Measurements from ENCODE around the gene B3GAT2.

Gene B3GAT2

DNA sequence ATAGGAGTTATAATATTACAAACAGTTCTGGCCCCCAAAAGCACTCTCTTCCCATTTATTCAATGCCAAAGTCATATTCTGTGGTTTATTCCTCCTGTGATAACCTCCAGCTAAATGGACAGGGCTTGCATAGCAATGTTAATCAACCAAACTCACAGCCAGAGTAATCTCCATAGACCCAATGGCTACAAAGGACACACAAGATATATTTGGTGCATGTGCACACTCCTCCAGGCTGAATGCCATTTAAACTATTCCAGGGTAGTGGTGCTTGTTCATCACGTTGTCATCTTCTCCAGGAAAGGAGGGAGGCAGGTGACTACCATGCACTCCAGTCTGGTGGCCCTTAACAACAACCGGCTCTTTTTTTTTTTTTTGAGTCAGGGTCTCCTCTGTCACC lies 56.8 kb downstream of the B3GAT2 start:
- no peak overlapping the region for H3K27ac ChIP-seq
- no peaks in the 10 kb centered on the region for H3K4me1 ChIP-seq (ENCODE audit: low read depth, poor library complexity, severe bottlenecking)
- H3K79me2 ChIP-seq (ENCODE audit: insufficient read depth, low read depth): no peaks in the 10 kb centered on the region
- H3K27me3 ChIP-seq (ENCODE audit: insufficient read depth, low read depth): no peaks in the 10 kb centered on the region
- H2AFZ ChIP-seq (ENCODE audit: low read depth): no peak overlapping the region
- H3K4me2 ChIP-seq: no peak overlapping the region
- TF ChIP-seq, protein P1, sequence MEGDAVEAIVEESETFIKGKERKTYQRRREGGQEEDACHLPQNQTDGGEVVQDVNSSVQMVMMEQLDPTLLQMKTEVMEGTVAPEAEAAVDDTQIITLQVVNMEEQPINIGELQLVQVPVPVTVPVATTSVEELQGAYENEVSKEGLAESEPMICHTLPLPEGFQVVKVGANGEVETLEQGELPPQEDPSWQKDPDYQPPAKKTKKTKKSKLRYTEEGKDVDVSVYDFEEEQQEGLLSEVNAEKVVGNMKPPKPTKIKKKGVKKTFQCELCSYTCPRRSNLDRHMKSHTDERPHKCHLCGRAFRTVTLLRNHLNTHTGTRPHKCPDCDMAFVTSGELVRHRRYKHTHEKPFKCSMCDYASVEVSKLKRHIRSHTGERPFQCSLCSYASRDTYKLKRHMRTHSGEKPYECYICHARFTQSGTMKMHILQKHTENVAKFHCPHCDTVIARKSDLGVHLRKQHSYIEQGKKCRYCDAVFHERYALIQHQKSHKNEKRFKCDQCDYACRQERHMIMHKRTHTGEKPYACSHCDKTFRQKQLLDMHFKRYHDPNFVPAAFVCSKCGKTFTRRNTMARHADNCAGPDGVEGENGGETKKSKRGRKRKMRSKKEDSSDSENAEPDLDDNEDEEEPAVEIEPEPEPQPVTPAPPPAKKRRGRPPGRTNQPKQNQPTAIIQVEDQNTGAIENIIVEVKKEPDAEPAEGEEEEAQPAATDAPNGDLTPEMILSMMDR (conservative IDR thresholded peaks at IDR 0.05; ENCODE audit: low read depth, low read length): no peak
- no peak overlapping the region for H3K9ac ChIP-seq
- H4K20me1 ChIP-seq (ENCODE audit: insufficient read depth): no peaks in the 10 kb centered on the region
- H3K36me3 ChIP-seq (ENCODE audit: insufficient read depth): no peaks in the 10 kb centered on the region
- H3K4me3 ChIP-seq (IDR thresholded peaks at IDR 0.05; ENCODE audit: insufficient read depth, low read depth, low read length): no peak overlapping the region

GRCh38 chr6:70894001-70894400 lies 62.9 kb downstream of the B3GAT2 start:
- Histone ChIP-seq H3K9ac (no peak overlapping the region), H4K20me1 (ENCODE audit: insufficient read depth) (no peaks in the 10 kb centered on the region), H3K27ac (no peak overlapping the region), H3K27me3 (ENCODE audit: insufficient read depth, low read depth) (no peaks in the 10 kb centered on the region), H3K4me2 (no peak overlapping the region), H3K36me3 (ENCODE audit: insufficient read depth) (no peaks in the 10 kb centered on the region), H2AFZ (ENCODE audit: low read depth) (no peak overlapping the region), H3K79me2 (ENCODE audit: insufficient read depth, low read depth) (no peaks in the 10 kb centered on the region), H3K4me3 (IDR thresholded peaks at IDR 0.05; ENCODE audit: insufficient read depth, low read depth, low read length) (no peak overlapping the region), H3K4me1 (ENCODE audit: low read depth, poor library complexity, severe bottlenecking) (no peaks in the 10 kb centered on the region)
- TF ChIP-seq, protein P1 (conservative IDR thresholded peaks at IDR 0.05; ENCODE audit: low read depth, low read length): no peak

GRCh38 chr6:70889270-70889669 lies 67.6 kb downstream of the B3GAT2 start:
- Histone ChIP-seq H4K20me1 (ENCODE audit: insufficient read depth) (no peaks in the 10 kb centered on the region), H3K27ac (no peak overlapping the region), H3K36me3 (ENCODE audit: insufficient read depth) (no peaks in the 10 kb centered on the region), H2AFZ (ENCODE audit: low read depth) (no peak overlapping the region), H3K4me2 (no peak overlapping the region), H3K9ac (no peak overlapping the region), H3K79me2 (ENCODE audit: insufficient read depth, low read depth) (no peaks in the 10 kb centered on the region), H3K4me3 (IDR thresholded peaks at IDR 0.05; ENCODE audit: insufficient read depth, low read depth, low read length) (no peak overlapping the region), H3K27me3 (ENCODE audit: insufficient read depth, low read depth) (no peaks in the 10 kb centered on the region), H3K4me1 (ENCODE audit: low read depth, poor library complexity, severe bottlenecking) (no peaks in the 10 kb centered on the region)
- TF ChIP-seq, protein P1 (conservative IDR thresholded peaks at IDR 0.05; ENCODE audit: low read depth, low read length): no peak

DNA sequence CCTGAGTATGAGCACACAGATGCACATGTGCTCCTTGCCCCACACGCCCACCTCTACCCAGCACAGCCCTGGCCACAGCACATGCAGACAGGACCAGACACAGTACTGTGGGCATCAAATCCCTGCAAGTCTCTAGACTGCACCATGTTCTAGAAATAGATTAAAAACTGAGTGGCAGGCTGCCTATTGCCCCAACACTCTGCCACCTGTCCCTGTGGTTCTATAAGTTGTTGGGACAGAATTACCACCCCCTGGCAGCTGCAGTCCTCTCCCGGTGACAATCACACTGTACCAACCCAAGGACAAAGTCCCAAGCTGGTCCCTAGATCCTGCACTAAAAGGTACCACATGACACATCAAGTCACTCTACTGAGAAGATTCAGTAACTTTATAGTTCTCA lies 70.2 kb downstream of the B3GAT2 start:
- no peaks in the 10 kb centered on the region for H3K79me2 ChIP-seq (ENCODE audit: insufficient read depth, low read depth)
- H3K4me2 ChIP-seq: no peak overlapping the region
- H4K20me1 ChIP-seq (ENCODE audit: insufficient read depth): no peaks in the 10 kb centered on the region
- no peak overlapping the region for H2AFZ ChIP-seq (ENCODE audit: low read depth)
- H3K27ac ChIP-seq: no peak overlapping the region
- no peak overlapping the region for H3K9ac ChIP-seq
- no peaks in the 10 kb centered on the region for H3K36me3 ChIP-seq (ENCODE audit: insufficient read depth)
- no peaks in the 10 kb centered on the region for H3K4me1 ChIP-seq (ENCODE audit: low read depth, poor library complexity, severe bottlenecking)
- H3K27me3 ChIP-seq (ENCODE audit: insufficient read depth, low read depth): no peaks in the 10 kb centered on the region
- TF ChIP-seq, protein P1 (conservative IDR thresholded peaks at IDR 0.05; ENCODE audit: low read depth, low read length): no peak
- no peak overlapping the region for H3K4me3 ChIP-seq (IDR thresholded peaks at IDR 0.05; ENCODE audit: insufficient read depth, low read depth, low read length)

All from KMS-11 (cell line).